HG02678 (cell line): Measurements from ENCODE around the gene PDLIM5.
"Not testable (repeated sequence)": the region's sequence is repeated elsewhere in the genome, so short reads cannot be mapped to it uniquely, and the experiment has no call there.

Experiments used
- ATAC-seq: cut with Tn5 transposase; IDR thresholded peaks from one replicate; pipeline ENCODE4 v1.9.1; 2021; ENCODE audit warnings: mild to moderate bottlenecking, moderate library complexity; ENCODE audit not compliant: unreplicated experiment

The PDLIM5 gene

GRCh38 chr4:94490437-94490836 is 38.7 kb downstream of the PDLIM5 start:
- ATAC-seq = no peak

- ATAC-seq = no peak
These were observed 39.6 kb downstream of the PDLIM5 start for GRCh38 chr4:94491322-94491721.

- no peak for ATAC-seq
These were observed 43.7 kb downstream of the PDLIM5 start for GRCh38 chr4:94495408-94495807.

GRCh38 chr4:94497690-94498089 is 45.9 kb downstream of the PDLIM5 start:
- no peak for ATAC-seq

GRCh38 chr4:94498502-94498901 is 46.8 kb downstream of the PDLIM5 start:
- no peak for ATAC-seq

GRCh38 chr4:94500685-94501084 is 48.9 kb downstream of the PDLIM5 start:
- no peak for ATAC-seq

- ATAC-seq = no peak
These were observed 52.8 kb downstream of the PDLIM5 start for GRCh38 chr4:94504545-94504944.

- ATAC-seq = no peak
These were observed 55.1 kb downstream of the PDLIM5 start for GRCh38 chr4:94506822-94507221.

- ATAC-seq = no peak
These were observed 55.5 kb downstream of the PDLIM5 start for GRCh38 chr4:94507281-94507680.

GRCh38 chr4:94507708-94508107 is 56.0 kb downstream of the PDLIM5 start:
- no peak for ATAC-seq

- no peak for ATAC-seq
These were observed 56.6 kb downstream of the PDLIM5 start for GRCh38 chr4:94508296-94508695.

GRCh38 chr4:94508806-94509205 is 57.1 kb downstream of the PDLIM5 start:
- ATAC-seq = no peak

- no peak for ATAC-seq
These were observed 59.8 kb downstream of the PDLIM5 start for GRCh38 chr4:94511591-94511990.

GRCh38 chr4:94513532-94513931 is 61.8 kb downstream of the PDLIM5 start:
- ATAC-seq = not testable (repeated sequence)

GRCh38 chr4:94515365-94515764 is 63.6 kb downstream of the PDLIM5 start:
- ATAC-seq = no peak

GRCh38 chr4:94516067-94516466 is 64.3 kb downstream of the PDLIM5 start:
- no peak for ATAC-seq

GRCh38 chr4:94516999-94517398 is 65.3 kb downstream of the PDLIM5 start:
- no peak for ATAC-seq

GRCh38 chr4:94517492-94517891 is 65.8 kb downstream of the PDLIM5 start:
- no peak for ATAC-seq

- peak; percentile 43 for ATAC-seq
These were observed 67.3 kb downstream of the PDLIM5 start for GRCh38 chr4:94519019-94519418.

- ATAC-seq = peak; percentile 47
These were observed 68.4 kb downstream of the PDLIM5 start for GRCh38 chr4:94519925-94520789.

GRCh38 chr4:94523033-94523580 is 71.4 kb downstream of the PDLIM5 start:
- ATAC-seq = no peak

- no peak for ATAC-seq
These were observed 71.9 kb downstream of the PDLIM5 start for GRCh38 chr4:94523617-94524016.
